ENCODE data around the gene PRKG1. TPM values are rescaled to one million over a fixed set of nuclear protein-coding genes. Genes with fewer than 3 reads are reported as not detected.

The PRKG1 gene
- total and polyA plus RNA-seq, 2 of the 8 experiments (the other 6 are each of a cell fraction or from before 2014, with no cell fraction given): 4.2 to 15.2 TPM

GRCh38 chr10:51789903-51790302 lies 715.6 kb downstream of the PRKG1 start:
- no peak overlapping the region for H2BK12ac ChIP-seq (ENCODE audit: low read depth, low read length)
- no peak overlapping the region for H4K5ac ChIP-seq (ENCODE audit: insufficient read length, low read depth, low read length)
- DNase-seq (ENCODE audit: low read depth in 1 of 2, low spot score in 2 of 2) (no peak), FAIRE-seq (no peak)
- no peaks in the 10 kb centered on the region for H3K36me3 ChIP-seq (ENCODE audit: control insufficient read depth in 2 of 4, insufficient read depth in 4 of 4, low read length in 3 of 4)
- no peak overlapping the region for H2AFZ ChIP-seq (ENCODE audit: low read length)
- H3K4me1 ChIP-seq (replicated peaks in 1 of 4; ENCODE audit: control insufficient read depth in 3 of 4, insufficient read depth in 4 of 4, low read length in 3 of 4): no peaks in the 10 kb centered on the region
- H3K18ac ChIP-seq (ENCODE audit: extremely low read depth, low read length): no peak overlapping the region
- no peak overlapping the region for H4K8ac ChIP-seq (ENCODE audit: extremely low read depth, insufficient read depth, low read length)
- no peaks in the 10 kb centered on the region for H3K9me3 ChIP-seq (ENCODE audit: insufficient read depth in 2 of 2, low read depth in 1 of 2, low read length in 1 of 2)
- no peak overlapping the region for H3K23ac ChIP-seq (ENCODE audit: insufficient read length)
- no peak overlapping the region for H2BK5ac ChIP-seq (ENCODE audit: low read depth, low read length)
- ChIA-PET POLR2A (ENCODE audit: partially characterized antibody) (no interaction called here), CTCF (ENCODE audit: partially characterized antibody) (interaction anchor here (2.0 kb wide), 1 partner anchor 16 kb away, joined by 6 read pairs; no protein-coding TSS in a partner anchor)
- H3K14ac ChIP-seq (ENCODE audit: insufficient read length): no peak overlapping the region
- H3K23me2 ChIP-seq (ENCODE audit: low read depth, low read length): no peaks in the 10 kb centered on the region
- H2BK20ac ChIP-seq (ENCODE audit: low read length): no peak overlapping the region
- H3K27me3 ChIP-seq (replicated peaks in 1 of 4; ENCODE audit: control insufficient read depth in 3 of 4, extremely low read depth in 1 of 4, insufficient read depth in 3 of 4, low read length in 3 of 4): no peaks in the 10 kb centered on the region
- no peaks in the 10 kb centered on the region for H3K79me1 ChIP-seq (ENCODE audit: low read depth, low read length)
- H2BK120ac ChIP-seq (replicated peaks; ENCODE audit: low read depth, low read length): no peak overlapping the region
- no peaks in the 10 kb centered on the region for H3K79me2 ChIP-seq (ENCODE audit: control insufficient read depth in 1 of 2, insufficient read depth in 2 of 2, low read length in 2 of 2)
- no peak overlapping the region for H3K56ac ChIP-seq (replicated peaks; ENCODE audit: insufficient read length, low read depth, low read length)
- no peak overlapping the region for H4K91ac ChIP-seq (replicated peaks; ENCODE audit: insufficient read length, low read length)
- WGBS, 2 experiments (ENCODE audit: extremely low coverage in 1 of 2, insufficient coverage in 1 of 2, insufficient read length in 1 of 2, insufficient replicate concordance in 2 of 2, low coverage in 1 of 2, low lambda C conversion rate in 2 of 2, missing lambda C conversion rate in 1 of 2): 81% methylated on average over 4 of the region's 4 CpGs; no CpG with 5 or more reads in 1 of the 2 experiments
- no peak overlapping the region for H3K9ac ChIP-seq (replicated peaks in 1 of 4; ENCODE audit: extremely low read depth in 1 of 4, low read depth in 3 of 4, low read length in 3 of 4)
- no peak overlapping the region for H3K4me2 ChIP-seq (ENCODE audit: insufficient read depth in 1 of 2, low read depth in 2 of 2, low read length in 2 of 2)
- no peak overlapping the region for H2BK15ac ChIP-seq (ENCODE audit: low read length)
- no peak overlapping the region for H3K4me3 ChIP-seq (ENCODE audit: extremely low read depth in 1 of 4, insufficient read depth in 2 of 4, low read depth in 3 of 4, low read length in 4 of 4)
- no peak overlapping the region for H3K4ac ChIP-seq (replicated peaks; ENCODE audit: insufficient read length, low read depth, low read length)
- H4K20me1 ChIP-seq (replicated peaks in 1 of 2; ENCODE audit: control insufficient read depth in 1 of 2, insufficient read depth in 2 of 2, low read length in 2 of 2): no peaks in the 10 kb centered on the region
- H2AK5ac ChIP-seq (ENCODE audit: low read depth, low read length): no peak overlapping the region
- no peak overlapping the region for H3K27ac ChIP-seq (ENCODE audit: low read depth, low read length)
- no peak for TF ChIP-seq MAFK (IDR thresholded peaks at IDR 0.05; ENCODE audit: low read depth, low read length)
- no peak for TF ChIP-seq CTCF (IDR thresholded peaks at IDR 0.05; ENCODE audit: control extremely low read depth in 1 of 3, insufficient read depth in 1 of 3, low read depth in 1 of 3, low read length in 3 of 3)
- TF ChIP-seq EP300 (IDR thresholded peaks at IDR 0.05; ENCODE audit: borderline replicate concordance in 1 of 2, low read depth in 2 of 2, low read length in 2 of 2): no peak
- no peak for TF ChIP-seq TCF12 (IDR thresholded peaks at IDR 0.05; ENCODE audit: low read depth, low read length)
- TF ChIP-seq SIX5 (IDR thresholded peaks at IDR 0.05; ENCODE audit: low read depth, low read length): no peak
- no peak for TF ChIP-seq CHD1 (IDR thresholded peaks at IDR 0.05; ENCODE audit: low read depth, low read length)
- no peak for TF ChIP-seq POLR2A (IDR thresholded peaks at IDR 0.05; ENCODE audit: control extremely low read depth in 1 of 2, low read depth in 2 of 2, low read length in 2 of 2)
- no peak for TF ChIP-seq ASH2L (IDR thresholded peaks at IDR 0.05; ENCODE audit: low read length)
- TF ChIP-seq RNF2 (IDR thresholded peaks at IDR 0.05; ENCODE audit: borderline replicate concordance, low read depth, low read length, missing control alignments, poor library complexity, severe bottlenecking): no peak
- TF ChIP-seq GABPA (IDR thresholded peaks at IDR 0.05; ENCODE audit: borderline replicate concordance, insufficient read depth, low read length): no peak
- TF ChIP-seq KDM1A (IDR thresholded peaks at IDR 0.05; ENCODE audit: borderline replicate concordance, low read length): no peak
- no peak for TF ChIP-seq CBX5 (IDR thresholded peaks at IDR 0.05; ENCODE audit: low read depth, low read length)

Measured in H1 (cell line).